RCC 7860 (cell line): ENCODE measurements around the gene SLC25A6.
"Not testable (repeated sequence)": the region's sequence is repeated elsewhere in the genome, so short reads cannot be mapped to it uniquely, and the experiment has no call there.

Source experiments
- DNase-seq: peaks from one replicate; pipeline ENCODE4 v3.0.0-alpha.2; 2015; ENCODE audit warnings: low spot score
- FAIRE-seq: peaks from 2 replicates; lab custom pipeline; 2012; peaks lifted over from hg19 to GRCh38; lab: Jason Lieb, UNC

Gene SLC25A6

DNA sequence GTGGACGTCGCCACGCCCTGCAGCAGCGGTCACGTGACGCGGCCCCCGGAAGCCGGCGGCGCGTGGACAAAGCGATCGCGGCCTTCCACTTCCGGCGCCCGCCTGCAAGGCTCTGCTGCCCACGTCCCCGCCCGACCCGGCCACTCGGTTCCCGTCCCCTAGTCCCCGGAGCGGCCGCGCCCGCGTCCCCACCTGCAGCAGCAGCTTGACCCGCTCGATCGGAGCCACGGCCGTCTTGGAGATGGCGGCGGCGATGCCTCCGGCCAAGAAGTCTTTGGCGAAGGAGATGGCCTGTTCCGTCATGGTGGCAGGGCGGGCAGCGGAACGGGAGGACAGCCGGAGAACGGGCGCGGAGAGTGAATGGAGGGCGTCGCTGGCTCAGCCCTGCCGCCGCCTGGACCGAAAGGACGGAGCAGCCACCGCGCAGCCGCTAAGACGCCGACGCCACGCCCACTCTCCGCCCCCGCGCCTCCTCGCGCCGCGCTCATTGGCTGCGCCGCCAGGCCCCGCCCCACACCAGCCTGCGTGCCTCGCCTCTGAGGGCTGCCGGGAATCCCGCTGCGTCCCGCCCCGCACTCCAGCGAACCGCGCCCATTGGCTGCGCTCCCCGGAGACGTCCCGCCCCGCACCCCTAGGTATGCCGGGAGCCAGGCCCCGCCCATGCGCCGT lies at the start of gene SLC25A6:
TSS of gene SLC25A6 (minus strand) at position 407 of the 669 bp plus-strand sequence. CDS start at position 303, 104 bp downstream.
- DNase-seq (peak; percentile 95), FAIRE-seq (peak; percentile 24)

DNA sequence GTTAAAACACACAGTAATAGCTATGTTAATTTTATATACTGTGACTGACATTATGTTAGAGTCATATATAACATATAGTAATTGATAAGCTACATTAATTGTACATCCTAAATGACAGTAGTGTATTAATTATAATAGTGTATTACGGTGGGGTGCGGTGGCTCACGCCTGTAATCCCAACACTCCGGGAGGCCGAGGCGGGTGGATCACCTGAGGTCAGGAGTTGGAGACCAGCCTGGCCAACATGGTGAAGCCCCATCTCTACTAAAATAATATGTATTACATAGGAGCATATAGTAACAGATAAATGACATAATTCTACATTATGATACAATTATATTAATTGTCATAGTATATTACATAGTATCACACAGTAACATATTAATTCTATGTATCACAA lies 48.6 kb upstream of the SLC25A6 start:
- FAIRE-seq (no peak), DNase-seq (no peak)

DNA sequence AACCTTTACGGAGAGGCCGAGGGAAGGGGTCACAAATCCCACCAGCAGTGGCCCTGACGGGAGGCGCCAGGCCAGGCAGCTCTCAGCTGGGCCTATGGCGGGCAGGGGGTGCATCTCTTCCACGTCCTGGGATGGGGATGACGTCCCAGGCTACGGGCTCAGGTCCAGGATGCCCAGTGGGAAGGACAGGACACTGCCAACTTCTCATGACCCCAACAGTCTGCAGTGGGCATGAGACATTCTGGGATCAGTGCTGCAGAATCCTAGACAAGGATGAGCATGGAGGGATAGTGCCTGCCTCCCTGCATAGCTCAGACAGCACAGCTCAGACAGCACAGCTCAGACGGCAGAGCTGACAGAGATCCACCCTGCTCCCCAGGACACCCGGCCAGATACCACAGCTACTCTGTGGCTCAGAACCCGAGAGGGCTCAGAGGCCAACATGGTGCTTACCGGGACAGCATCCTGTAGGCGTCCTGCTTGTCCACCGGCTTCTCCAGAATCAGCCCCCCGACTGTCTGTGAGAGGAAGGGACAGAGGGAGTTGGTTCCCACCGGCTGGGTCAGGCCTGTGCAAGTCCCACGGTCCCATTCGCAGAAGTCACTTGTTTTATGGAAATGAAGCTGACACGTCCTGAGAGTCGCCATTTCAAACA lies 43.5 kb upstream of the SLC25A6 start:
- FAIRE-seq = no peak
- DNase-seq = no peak

DNA sequence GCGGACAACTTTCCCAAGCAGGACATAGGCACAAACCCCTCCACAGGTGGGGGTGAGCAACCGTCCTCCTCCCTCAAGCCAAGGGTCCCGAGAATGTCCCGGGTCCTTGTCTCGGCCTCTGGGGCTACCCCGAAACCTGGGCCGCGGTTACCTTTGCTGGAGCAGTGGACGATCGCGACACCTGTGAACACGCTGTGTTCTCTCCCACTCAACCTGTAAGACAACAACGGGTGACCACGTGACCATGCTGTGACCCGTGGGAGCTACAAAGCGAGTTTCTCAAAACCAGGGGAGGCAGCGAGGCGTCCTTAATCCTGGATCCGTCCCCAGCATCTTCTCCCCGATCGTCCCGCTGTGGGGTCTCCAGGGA lies 42.9 kb upstream of the SLC25A6 start:
- FAIRE-seq (no peak), DNase-seq (no peak)

DNA sequence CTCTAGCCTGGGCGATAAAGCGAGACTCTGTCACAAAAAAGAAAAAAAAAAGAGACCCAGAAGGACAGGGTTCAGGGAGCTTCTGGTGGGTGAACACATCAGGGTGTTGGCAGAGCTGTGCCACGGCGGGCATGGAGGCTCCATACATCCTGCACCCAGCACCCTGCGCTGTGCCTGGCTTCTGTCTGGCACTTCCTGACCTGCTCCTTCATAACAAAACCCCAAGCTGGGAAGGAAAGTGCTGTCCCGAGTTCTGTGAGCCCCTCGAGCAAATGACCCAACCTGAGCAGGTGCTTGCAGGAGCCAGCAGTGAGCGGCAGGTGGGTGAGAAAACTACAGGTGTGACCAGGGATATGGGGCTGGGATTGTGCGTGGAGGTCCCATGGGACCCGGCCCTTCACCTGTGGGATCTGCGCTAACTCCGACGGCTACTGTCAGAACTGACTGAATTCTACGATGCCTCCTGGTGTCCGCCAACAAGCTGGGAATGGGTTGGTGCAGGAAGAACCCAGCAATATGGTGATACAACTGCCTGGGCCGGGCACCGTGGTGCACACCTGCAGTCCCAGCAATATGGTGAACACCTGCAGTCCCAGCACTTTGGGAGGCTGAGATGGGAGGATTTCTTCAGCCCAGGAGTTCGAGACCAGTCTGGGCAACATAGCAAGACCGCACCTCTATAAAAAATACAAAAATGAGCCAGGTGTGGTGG lies 41.9 kb upstream of the SLC25A6 start:
- FAIRE-seq = no peak
- DNase-seq = no peak

DNA sequence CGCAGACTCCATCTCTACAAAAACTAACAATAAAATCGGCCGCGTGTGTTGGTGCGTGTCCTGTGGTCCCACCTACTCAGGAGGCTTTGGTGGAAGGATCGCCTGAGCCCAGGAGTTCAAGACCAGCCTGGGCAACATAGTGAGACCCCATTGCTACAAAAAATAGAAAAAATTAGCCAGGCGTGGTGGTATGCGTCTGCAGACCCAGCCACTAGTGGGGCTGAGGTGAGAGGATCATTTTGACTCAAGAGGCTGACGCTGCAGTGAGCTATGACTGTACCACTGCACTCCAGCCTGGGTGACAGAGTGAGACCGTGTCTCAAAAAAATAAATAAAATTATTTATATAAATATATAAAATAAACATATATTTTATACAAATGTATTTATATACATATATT lies 38.5 kb upstream of the SLC25A6 start:
- FAIRE-seq = no peak

DNA sequence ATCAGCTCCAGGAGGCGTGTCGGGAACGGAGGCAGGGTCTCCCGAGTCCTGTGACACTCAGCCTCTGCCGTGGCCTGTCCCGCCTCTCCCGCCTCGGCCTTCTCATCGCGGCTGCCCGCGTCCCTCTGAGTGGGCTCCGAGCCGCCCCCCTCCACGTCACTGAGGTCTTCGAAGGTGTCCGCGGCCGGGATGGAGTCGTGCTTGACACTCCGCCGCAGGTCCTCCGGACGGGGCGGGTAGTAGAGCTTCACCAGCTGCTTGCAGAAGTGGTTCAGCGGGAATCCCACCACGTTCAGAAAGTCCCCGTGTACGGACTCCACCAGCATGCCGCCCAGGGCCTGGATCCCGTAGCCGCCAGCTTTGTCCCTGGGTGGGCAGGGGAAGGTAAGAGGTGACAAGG lies 35.8 kb upstream of the SLC25A6 start:
- no peak for DNase-seq
- FAIRE-seq = no peak

More for the DNA sequence above, 38.5 kb upstream of the SLC25A6 start:
- no peak for DNase-seq

DNA sequence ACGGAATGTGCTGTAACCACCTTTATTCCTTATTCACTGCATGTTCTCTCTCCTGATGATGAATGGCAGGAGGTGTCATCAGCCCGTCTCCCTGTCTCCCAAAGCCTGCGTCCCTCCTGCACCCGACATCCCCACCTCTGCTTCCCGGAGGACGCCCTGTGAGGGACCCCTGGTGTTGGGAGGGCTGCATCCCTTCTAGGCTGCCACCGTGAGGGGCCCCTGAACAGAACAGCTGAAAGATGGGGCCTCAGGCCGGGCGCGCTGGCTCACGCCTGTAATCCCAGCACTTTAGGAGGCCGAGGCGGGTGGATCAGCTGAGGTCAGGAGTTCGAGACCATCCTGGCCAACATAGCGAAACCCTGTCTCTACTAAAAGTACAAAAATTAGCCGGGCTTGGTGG lies 34.4 kb upstream of the SLC25A6 start:
- not testable (repeated sequence) for DNase-seq, FAIRE-seq

DNA sequence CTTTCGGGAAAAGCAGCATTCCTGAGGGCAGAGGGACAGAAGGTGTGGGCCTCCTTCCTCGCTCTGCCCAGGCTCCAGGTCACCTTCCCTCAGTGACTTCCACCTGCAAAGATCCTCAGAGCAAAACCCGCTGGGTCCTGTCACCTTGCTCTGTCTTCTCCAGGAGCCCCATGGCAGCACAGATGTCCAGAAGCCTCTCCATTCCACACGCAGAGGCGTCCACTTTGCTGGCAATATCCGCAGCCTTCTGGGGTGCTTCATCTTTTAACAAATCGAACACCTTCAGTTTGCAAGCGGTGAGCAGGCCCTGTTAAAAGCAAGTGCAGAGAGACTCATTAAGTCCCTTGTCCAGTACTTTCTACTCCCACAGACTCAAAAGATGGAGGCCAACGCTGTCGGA lies 33.5 kb upstream of the SLC25A6 start:
- DNase-seq (no peak), FAIRE-seq (no peak)

DNA sequence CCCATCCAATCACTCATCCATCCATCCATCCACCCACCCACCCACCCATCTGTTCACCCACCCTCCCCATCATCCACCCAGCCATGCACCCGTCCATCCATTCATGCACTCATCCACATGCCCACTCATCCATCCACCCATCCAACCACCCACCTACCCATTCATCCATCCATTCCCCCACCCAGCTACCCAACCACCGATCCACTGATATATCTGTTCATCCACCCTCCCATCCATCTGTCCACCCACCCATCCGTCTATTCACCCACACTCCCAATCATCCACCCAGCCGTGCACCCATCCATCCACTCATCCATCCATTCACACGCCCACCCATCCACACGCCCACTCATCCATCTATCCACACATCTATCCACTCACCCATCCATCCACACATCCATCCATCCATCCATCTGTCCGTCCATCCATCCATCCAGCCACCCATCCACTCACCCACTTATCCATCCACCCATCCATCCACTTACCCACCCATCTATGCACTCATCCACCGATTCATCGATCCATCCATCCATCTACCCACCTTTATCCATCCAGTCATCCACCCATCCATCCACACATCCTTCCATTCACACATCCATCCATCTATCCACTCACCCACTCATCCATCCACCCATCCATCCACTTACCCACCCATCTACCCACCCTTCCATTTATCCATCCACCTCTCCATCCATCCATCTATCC lies 32.4 kb upstream of the SLC25A6 start:
- no peak for DNase-seq
- FAIRE-seq = no peak

DNA sequence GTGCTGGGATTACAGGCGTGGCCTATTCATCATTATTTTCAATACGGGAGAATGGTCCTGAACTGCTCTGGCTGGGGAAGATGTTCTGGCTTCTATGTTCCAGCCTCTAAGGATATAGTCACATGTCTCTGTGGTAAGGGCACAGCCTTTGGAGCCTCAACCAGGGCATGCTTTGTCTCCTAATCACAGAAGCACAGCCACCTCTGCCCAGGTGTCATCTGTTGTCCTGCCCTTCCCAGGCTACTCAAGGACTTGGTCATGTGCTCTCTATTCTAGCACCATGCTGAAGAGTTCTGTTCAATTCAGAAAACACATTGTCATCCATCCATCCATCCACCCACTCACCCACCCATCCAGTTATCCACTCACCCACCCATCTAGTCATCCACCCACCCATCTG lies 31.3 kb upstream of the SLC25A6 start:
- DNase-seq (no peak), FAIRE-seq (no peak)

DNA sequence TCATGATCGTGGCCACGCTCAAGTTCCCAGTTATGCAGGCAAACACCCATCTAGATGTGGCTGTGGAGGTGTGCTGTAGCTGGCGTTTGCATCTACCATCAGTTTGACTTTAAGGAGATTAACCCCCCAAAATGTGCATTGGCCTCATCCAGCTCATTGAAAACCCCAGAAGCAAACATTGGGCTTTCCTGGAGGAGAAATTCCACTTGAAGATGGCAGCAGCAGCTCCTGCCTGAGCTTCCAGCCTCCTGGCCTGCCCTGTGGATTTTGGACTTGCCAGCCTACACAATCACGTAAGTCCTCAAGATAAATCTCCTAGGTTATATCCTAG lies 30.2 kb upstream of the SLC25A6 start:
- no peak for DNase-seq
- FAIRE-seq = no peak

DNA sequence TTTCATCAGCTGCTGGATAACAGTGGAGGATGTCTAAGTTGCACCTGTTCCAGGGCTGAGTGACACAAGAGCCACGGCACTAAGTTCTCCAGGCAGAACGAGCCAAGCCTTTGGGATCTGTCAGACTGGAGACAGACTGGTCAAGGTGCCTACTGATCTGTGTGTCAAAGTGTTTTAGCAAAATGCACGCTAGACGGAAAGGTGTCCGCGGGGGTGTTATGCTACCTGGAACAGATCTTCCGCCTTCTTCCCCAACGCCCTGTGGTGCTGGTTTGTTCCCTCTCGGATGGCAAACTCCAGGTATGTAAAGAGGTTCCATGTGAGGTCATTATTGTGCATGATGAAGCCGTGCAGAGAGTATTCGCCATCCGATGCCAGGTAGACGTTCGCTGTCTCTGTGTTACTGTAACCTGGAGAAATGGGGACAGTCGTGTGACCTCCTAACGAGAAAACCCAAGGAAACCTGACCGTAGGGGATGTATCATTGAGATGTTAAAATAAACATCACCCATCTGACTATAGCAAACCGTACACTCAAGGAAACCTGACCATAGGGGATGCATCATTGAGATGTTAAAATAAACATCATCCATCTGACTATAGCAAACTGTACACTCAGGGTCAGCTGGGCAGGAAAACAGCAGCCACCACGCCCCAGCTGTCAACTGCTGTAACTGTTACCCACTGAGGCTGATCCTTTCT lies 29.7 kb upstream of the SLC25A6 start:
- FAIRE-seq = no peak
- no peak for DNase-seq

DNA sequence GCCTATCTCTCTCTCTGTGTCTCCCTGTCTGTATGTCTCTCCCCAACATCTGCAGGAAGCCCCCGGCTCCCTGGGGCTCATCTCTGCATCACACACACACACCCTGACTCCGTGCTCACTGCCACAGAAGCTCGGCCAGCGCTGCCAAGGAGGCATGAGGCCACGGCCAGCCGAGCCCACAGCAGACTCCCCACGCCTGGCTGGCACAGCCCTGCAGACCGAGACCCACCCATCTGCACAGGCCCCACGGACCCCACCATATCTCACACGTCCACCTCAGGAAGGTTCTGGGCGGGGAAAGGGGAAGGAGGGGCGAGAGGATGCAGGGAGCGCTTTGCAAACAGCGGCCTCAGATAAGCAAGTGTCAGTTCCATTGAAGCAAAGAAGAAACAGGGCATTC lies 28.5 kb upstream of the SLC25A6 start:
- DNase-seq (no peak), FAIRE-seq (no peak)

DNA sequence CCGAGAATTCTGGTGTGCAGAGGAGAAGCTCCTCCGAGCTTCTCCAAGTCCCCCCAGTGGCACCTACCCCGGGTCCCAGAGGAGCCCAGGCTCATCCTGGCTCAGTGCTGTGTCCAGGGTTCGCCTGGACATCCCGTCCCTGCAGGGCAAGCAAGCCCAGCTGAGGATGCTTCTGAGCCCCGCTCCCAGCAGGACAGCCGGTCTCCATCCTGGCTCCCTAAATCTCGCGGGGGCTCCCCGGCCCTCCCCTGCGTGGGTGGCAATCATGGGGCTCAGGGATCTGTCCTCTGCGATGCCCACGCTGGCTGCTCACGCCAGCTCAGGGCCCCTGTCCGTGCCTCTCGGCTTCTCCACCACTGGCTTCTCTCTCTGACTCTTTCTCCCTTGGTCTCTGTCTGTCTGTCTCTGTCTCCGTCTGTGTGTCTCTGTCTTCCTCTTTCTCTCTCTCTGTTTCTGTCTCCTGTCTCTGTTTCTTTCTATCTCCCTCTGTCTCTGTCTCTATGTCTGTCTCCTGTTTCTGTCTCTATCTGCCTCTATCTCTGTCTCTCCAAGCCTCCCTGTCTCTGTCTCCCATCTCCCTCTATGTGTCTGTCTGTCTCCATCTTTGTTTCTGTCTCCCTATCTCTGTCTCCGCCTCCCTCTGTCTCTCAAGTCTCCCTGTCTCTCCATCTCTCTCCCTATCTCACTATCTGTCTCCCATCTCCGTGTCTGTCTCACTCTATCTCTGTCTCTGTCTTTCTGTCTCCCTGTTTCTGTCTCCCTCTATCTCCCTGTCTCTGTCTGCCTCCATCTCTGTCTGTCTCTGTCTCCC lies 27.8 kb upstream of the SLC25A6 start:
- no peak for FAIRE-seq

DNA sequence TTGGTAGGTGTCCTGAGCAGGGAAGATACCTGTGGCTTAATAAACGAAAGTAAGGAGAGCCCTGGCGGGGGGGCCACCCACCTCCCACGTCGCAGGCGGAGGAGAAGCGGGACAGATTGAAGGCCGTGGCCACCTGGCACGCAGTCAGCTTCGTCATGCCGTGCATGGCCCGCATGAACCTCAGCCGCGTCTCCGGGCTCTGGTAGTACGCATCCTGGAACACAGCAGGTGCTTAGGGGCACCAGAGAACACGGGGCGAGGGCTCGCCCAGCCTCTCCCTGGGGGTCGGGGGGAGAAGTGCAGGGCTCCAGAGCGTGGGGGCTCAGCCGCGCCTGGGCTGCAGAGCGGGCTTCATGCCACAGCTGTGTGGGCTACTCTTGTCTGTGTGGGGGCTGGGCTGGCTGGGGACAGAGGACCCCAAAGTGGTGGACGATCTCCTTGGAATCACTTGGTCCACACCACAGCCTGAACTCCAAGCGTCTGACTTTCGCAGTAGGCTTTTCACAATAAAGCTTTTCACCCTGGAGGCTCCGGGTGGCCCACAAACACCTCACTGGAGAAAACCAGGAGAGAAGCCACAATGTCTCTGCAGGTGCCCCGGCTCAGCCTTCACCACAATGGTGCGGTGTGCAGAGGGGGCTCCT lies 27.1 kb upstream of the SLC25A6 start:
- no peak for FAIRE-seq
- DNase-seq = no peak

More for the DNA sequence above, 27.8 kb upstream of the SLC25A6 start:
- no peak for DNase-seq

DNA sequence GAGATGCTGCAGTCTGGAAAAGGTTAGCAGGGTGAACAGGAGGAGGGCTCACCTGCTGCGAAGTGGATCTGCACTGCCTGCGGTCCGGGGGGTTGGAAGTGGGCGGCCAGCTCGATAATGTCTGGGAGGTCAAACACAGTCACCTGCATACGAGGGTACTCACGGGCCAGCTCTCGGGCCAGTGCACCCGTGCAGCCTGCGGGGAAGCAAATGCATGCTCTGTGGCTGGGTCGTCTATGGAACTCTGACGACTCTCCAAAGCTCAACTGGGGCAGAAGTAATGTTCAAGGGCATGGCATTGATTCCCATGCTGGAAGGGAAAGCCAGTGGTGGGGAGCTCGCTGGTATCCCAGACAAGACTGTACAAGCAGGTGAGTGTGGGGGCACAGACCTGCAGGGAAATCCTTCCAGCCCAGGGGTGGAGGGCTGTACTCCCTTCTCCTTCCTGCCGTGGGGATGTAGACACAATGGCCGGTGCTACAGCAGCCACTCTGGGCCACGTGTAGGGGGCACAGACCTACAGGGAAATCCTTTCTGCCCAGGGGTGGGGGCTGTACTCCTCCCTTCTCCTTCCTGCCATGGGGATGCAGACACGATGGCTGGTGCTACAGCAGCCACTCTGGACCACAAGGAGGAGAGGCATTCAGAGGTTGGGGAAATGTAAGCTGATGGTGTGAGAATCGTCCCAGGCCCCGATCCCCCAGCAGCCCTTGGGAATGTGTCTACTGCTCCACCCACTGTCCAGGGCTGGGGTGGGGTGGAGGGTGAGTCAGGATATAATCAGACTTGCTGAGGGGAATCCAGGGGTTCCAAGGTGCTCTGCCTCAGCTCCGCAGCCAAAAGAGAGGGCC lies 26.2 kb upstream of the SLC25A6 start:
- no peak for FAIRE-seq

DNA sequence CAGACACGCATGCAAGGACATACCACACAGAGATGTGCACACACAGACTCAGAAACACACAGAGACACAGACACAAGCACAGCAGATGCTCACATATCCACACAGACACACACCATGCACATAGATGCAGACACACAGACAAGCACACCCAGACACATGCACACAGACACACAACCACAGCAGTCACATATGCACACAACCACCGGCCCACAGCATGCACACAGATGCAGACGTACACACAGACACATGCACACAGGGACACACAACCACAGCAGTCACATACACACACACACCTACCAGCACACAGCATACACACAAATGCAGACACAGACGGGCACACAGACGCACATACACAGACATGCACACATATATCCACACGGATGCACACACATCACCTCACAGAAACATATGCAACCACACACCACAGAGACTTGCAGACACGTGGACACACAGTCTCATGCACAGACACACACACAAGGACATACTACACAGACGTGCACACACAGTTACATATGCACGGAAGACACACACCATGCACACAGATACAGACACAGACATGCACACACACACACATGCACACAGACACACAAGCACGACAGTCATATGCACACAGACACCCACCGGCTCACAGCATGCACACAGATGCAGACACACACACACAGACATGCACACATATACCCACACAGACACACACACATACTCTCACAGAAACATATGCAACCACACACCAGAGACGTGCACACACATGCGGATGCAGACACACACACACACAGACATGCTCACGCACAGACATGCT lies 25.2 kb upstream of the SLC25A6 start:
- no peak for DNase-seq
- no peak for FAIRE-seq

More for the DNA sequence above, 26.2 kb upstream of the SLC25A6 start:
- no peak for DNase-seq
